ENCODE results near the gene PCNP.

DNA sequence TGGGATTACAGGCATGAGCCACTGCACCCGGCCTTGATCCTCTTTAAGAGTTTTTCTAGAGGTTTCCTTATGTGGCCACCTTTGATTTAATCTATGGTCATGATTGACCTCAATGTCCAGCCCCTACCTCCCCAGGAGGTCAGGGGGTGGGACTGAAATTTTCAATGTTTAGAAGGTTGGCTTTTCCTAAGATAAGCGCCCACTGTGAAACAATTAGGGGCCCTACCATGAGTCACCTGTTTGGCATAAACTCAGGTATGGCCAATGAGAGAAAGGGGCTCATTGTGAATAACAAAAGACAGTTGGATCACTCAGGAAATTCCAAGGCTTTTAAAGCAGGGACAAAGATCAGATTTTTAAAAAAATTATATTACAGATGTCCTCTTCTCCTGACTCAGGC is 51.9 kb downstream of the PCNP start:
- TF ChIP-seq POLR2AphosphoS5 (IDR thresholded peaks at IDR 0.05), result no peak
- TF ChIP-seq, protein P1, sequence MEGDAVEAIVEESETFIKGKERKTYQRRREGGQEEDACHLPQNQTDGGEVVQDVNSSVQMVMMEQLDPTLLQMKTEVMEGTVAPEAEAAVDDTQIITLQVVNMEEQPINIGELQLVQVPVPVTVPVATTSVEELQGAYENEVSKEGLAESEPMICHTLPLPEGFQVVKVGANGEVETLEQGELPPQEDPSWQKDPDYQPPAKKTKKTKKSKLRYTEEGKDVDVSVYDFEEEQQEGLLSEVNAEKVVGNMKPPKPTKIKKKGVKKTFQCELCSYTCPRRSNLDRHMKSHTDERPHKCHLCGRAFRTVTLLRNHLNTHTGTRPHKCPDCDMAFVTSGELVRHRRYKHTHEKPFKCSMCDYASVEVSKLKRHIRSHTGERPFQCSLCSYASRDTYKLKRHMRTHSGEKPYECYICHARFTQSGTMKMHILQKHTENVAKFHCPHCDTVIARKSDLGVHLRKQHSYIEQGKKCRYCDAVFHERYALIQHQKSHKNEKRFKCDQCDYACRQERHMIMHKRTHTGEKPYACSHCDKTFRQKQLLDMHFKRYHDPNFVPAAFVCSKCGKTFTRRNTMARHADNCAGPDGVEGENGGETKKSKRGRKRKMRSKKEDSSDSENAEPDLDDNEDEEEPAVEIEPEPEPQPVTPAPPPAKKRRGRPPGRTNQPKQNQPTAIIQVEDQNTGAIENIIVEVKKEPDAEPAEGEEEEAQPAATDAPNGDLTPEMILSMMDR (IDR thresholded peaks at IDR 0.05), result no peak
- TF ChIP-seq POLR2A (IDR thresholded peaks at IDR 0.05), result no peak
